Kidney (tissue), 14 donors: Measurements from ENCODE around the gene TUBB4A. TPM values are rescaled to one million over a fixed set of nuclear protein-coding genes. Genes with fewer than 3 reads are reported as not detected.

Source experiments
- DNase-seq, 5 donors: peaks; one replicate each; pipeline ENCODE4 v3.0.0-alpha.2; 2013 to 2020
- FAIRE-seq: peaks from 2 replicates; lab custom pipeline; 2012; peaks lifted over from hg19 to GRCh38; lab: Jason Lieb, UNC
- H3K27ac ChIP-seq, 2 donors: one replicate each; pipeline ENCODE4 v1.7.0; 2013; ENCODE audit warnings: low read depth in 2 of 2, low read length in 2 of 2, inconsistent platforms in 1 of 2
- H3K27me3 ChIP-seq: one replicate; pipeline ENCODE4 v1.7.1; 2013; ENCODE audit warnings: low read length, inconsistent platforms; ENCODE audit not compliant: control insufficient read depth, insufficient read depth
- H3K36me3 ChIP-seq, 3 donors: one replicate each; pipeline versions ENCODE4 v1.7.0 to v1.7.1; 2013; ENCODE audit warnings: low read length in 3 of 3, control low read depth in 1 of 3, inconsistent platforms in 1 of 3; ENCODE audit not compliant: insufficient read depth in 3 of 3, control insufficient read depth in 2 of 3
- H3K4me1 ChIP-seq, 3 donors: one replicate each; pipeline versions ENCODE4 v1.7.0 to v1.7.1; 2013; ENCODE audit warnings: low read length in 3 of 3, inconsistent platforms in 1 of 3, low read depth in 1 of 3; ENCODE audit not compliant: control insufficient read depth in 2 of 3, insufficient read depth in 2 of 3
- H3K4me3 ChIP-seq, 3 donors: one replicate each; pipeline versions ENCODE4 v1.7.0 to v1.8.1; 2013; ENCODE audit warnings: low read length in 3 of 3, control low read depth in 1 of 3, inconsistent platforms in 1 of 3
- H3K9ac ChIP-seq, 3 donors: one replicate each; pipeline versions ENCODE4 v1.7.0 to v1.7.1; 2013; ENCODE audit warnings: low read length in 3 of 3, control low read depth in 1 of 3, inconsistent platforms in 1 of 3
- H3K9me3 ChIP-seq, 3 donors: one replicate each; pipeline versions ENCODE4 v1.7.0 to v1.7.1; 2013; ENCODE audit warnings: low read length in 3 of 3, control low read depth in 1 of 3, inconsistent platforms in 1 of 3; ENCODE audit not compliant: control insufficient read depth in 2 of 3, insufficient read depth in 1 of 3
- intact Hi-C: fragments of 100-400 bp; cut with DNase I; formaldehyde crosslinking; loops from one replicate; pipeline ENCODE4 v1.11.1; 2022
- polyA plus RNA-seq: library from polyadenylated mRNA; stranded (reverse); fragments of 350-450 nt; fragmentation: Illumina TruSeq; extraction: RNeasy Lipid Tissue Mini Kit (QIAGEN cat#74804); gene quantifications from one replicate; pipeline ENCODE4 v1.2.3, GENCODE V29; 2014; ENCODE audit warnings: low read depth, low replicate concordance; ENCODE audit not compliant: insufficient read depth
- total RNA-seq: library from RNA; stranded (reverse); fragmentation: NEBNext Ultra II Directional; extraction: Animal tissue kit (Norgen Biotek cat#: 25700); gene quantifications from one replicate; pipeline ENCODE4 v1.2.1, GENCODE V29; 2021
- TF ChIP-seq, protein P1 (sequence below): IDR thresholded peaks from 3 replicates; pipeline ENCODE4 v1.5.1; 2012; ENCODE audit warnings: mild to moderate bottlenecking, moderate library complexity, borderline replicate concordance; ENCODE audit not compliant: insufficient read depth; ENCODE audit errors: extremely low read depth
- donor health status: control.
- donor health status: control.
- donor health status: control.
- donor health status: control.
- donor health status: control.
- donor health status: DM: yes; HTN: yes; CAD: no.
- donor health status: Normal renal cell carcinoma (clear cell type).

Gene TUBB4A
- total and polyA plus RNA-seq, 2 donors from 2014 or later, result 4.4 to 11.3 TPM

DNA sequence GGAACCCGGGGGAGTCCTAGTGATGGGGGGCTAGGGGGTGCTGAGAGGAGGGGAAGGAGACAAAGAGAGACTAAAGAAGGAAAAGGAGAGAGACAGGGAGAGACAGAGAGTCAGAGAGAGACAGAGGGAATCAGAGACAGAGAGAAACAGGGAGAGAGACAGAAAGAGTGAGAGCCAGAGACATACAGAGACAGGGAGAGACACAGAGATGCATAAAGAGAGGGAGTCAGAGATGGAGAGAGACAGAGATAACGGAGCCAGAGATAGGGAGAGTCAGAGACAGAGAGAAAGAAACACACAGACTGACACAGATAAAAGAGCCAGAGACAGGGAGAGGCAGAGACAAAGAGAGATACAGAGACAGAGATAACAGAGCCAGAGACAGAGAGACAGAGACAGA, 27.2 kb upstream of the TUBB4A start:
- Histone ChIP-seq H3K4me3 (no peak overlapping the region), H3K9ac (no peak overlapping the region), H3K27me3 (peaks cover 14% of the 10 kb centered on the region), H3K4me1 (peaks cover 0 to 8% (median 6%) of the 10 kb centered on the region in 3 donors), H3K9me3 (no peaks in the 10 kb centered on the region), H3K27ac (no peak overlapping the region), H3K36me3 (no peaks in the 10 kb centered on the region)
- intact Hi-C loops, result no loop called here
- DNase-seq (no peak), FAIRE-seq (no peak)
- TF ChIP-seq, protein P1, sequence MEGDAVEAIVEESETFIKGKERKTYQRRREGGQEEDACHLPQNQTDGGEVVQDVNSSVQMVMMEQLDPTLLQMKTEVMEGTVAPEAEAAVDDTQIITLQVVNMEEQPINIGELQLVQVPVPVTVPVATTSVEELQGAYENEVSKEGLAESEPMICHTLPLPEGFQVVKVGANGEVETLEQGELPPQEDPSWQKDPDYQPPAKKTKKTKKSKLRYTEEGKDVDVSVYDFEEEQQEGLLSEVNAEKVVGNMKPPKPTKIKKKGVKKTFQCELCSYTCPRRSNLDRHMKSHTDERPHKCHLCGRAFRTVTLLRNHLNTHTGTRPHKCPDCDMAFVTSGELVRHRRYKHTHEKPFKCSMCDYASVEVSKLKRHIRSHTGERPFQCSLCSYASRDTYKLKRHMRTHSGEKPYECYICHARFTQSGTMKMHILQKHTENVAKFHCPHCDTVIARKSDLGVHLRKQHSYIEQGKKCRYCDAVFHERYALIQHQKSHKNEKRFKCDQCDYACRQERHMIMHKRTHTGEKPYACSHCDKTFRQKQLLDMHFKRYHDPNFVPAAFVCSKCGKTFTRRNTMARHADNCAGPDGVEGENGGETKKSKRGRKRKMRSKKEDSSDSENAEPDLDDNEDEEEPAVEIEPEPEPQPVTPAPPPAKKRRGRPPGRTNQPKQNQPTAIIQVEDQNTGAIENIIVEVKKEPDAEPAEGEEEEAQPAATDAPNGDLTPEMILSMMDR, result no peak

DNA sequence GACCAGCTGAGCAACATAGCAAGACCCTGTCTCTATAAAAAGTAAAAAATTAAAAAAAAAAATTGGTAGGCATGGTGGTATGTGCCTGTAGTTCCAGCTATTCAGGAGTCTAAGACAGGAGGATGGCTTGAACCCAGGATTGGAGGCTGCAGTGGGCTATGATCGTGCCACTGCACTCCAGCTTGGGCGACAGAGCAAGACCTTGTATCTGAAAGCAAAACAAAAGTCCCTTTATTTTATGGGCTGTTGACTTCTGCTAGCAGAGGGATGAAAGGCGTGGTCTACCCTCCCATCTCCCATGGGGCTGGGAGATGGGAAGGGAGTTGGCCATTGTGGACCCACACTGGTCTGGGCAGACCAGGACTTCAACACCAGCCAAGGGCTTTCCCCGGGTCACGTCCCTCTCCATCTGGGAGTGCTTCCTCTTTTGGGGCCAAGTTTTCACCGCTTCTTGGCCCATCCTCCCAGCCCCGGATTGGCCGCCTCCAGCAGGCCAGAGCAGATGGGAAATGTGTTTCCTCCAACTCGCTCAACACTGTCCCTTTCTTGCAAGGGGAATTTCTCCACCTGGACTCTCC, 26.5 kb upstream of the TUBB4A start:
- H3K27ac ChIP-seq, result no peak overlapping the region
- H3K4me1 ChIP-seq, result peaks cover 0 to 8% (median 6%) of the 10 kb centered on the region in 3 donors
- peaks cover 14% of the 10 kb centered on the region for H3K27me3 ChIP-seq
- H3K9me3 ChIP-seq, result no peaks in the 10 kb centered on the region
- no peak overlapping the region for H3K4me3 ChIP-seq
- no peak for FAIRE-seq
- H3K9ac ChIP-seq, result no peak overlapping the region
- no peaks in the 10 kb centered on the region for H3K36me3 ChIP-seq
- no peak for DNase-seq
- intact Hi-C loops, result no loop called here
- TF ChIP-seq, protein P1, result no peak

DNA sequence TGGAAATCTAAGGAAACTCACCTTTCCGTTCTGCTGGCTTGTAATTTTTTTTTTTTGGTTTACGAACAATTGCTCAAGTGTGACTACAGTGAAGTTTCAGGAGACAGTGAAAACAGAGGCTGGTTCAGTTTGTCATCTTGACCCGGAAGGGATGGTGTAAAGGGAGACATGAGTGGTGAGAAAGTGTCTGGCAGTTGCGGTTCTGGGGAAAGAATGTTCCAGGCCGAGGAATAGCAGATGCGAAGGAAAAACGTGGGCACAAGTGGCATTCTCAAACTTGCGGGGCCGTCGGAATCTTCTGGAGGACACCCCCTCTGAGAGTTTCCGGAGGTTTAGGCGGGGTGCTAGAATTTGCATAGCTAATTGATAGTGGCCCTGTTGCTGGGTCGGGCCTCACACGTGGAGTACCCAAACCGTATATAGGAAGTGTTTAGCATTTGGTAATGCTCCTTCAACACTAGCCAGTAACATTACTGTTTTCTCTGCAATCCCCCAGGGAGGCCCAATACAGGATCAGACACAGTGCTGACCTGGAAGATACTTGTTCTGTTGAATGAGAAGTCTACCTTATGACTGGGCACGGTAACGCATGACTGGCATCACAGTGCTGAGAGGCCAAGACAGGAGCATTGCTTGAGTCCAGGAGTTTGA, 25.9 kb upstream of the TUBB4A start:
- intact Hi-C loops, result no loop called here

More for the DNA sequence above, 25.9 kb upstream of the TUBB4A start:
- H3K9me3 ChIP-seq, result no peaks in the 10 kb centered on the region
- TF ChIP-seq, protein P1, result no peak
- FAIRE-seq, result no peak
- H3K27me3 ChIP-seq, result peaks cover 14% of the 10 kb centered on the region
- H3K4me3 ChIP-seq, result no peak overlapping the region
- H3K4me1 ChIP-seq, result peaks cover 0 to 8% (median 6%) of the 10 kb centered on the region in 3 donors
- no peaks in the 10 kb centered on the region for H3K36me3 ChIP-seq
- DNase-seq, result no peak
- no peak overlapping the region for H3K27ac ChIP-seq
- no peak overlapping the region for H3K9ac ChIP-seq
